Naive thymus-derived CD8-positive, alpha-beta T cell (primary cell): ENCODE results near the gene MTMR6. TPM values are rescaled to one million over a fixed set of nuclear protein-coding genes. Genes with fewer than 3 reads are reported as not detected.
"Not testable (repeated sequence)": the region's sequence is repeated elsewhere in the genome, so short reads cannot be mapped to it uniquely, and the experiment has no call there.

Experiments used
- ATAC-seq, 2 donors: fragments of 150-1000 bp; cut with Tn5 transposase in 1 of 2; sonication (Bioruptor Pico), chemical (Tn5 transposase) in 1 of 2; 1 replicate in 1 of 2; 2 replicates in 1 of 2; pipeline ENCODE4 v1.10.0; 2021; ENCODE audit warnings: mild to moderate bottlenecking in 2 of 2, moderate library complexity in 2 of 2
- POLR2A ChIA-PET: fragments of 350-600 bp; sonication (Branson Sonifier 250); formaldehyde crosslinking; loops from one replicate; lab custom pipeline; 2021; ENCODE audit warnings: antibody characterized with exemption; lab: Charles Lee
- DNase-seq, 10 donors: peaks; one replicate each; pipeline versions ENCODE4 v3.0.0 to v3.0.0-alpha.2; 2020 to 2022
- H3K27ac Mint-ChIP-seq, 10 donors: one replicate each; pipeline ENCODE4 v1.8.0; 2020 to 2022; ENCODE audit warnings: mild to moderate bottlenecking in 10 of 10, mixed read lengths in 10 of 10, moderate library complexity in 4 of 10, inconsistent platforms in 1 of 10
- H3K27me3 Mint-ChIP-seq, 5 donors: one replicate each; pipeline ENCODE4 v1.8.0; 2021 to 2022; ENCODE audit warnings: mixed read lengths in 5 of 5
- H3K36me3 Mint-ChIP-seq, 3 donors: one replicate each; pipeline ENCODE4 v1.8.0; 2020 to 2022; ENCODE audit warnings: mixed read lengths in 3 of 3, mild to moderate bottlenecking in 2 of 3, inconsistent platforms in 1 of 3
- H3K4me1 Mint-ChIP-seq, 4 donors: one replicate each; pipeline ENCODE4 v1.8.0; 2021 to 2022; ENCODE audit warnings: mixed read lengths in 4 of 4
- H3K4me3 Mint-ChIP-seq, 10 donors: one replicate each; pipeline ENCODE4 v1.8.0; 2020 to 2022; ENCODE audit warnings: mild to moderate bottlenecking in 10 of 10, mixed read lengths in 10 of 10, moderate library complexity in 6 of 10, inconsistent platforms in 1 of 10
- H3K9me3 Mint-ChIP-seq, 9 donors: one replicate each; pipeline ENCODE4 v1.8.0; 2020 to 2022; ENCODE audit warnings: mixed read lengths in 9 of 9, mild to moderate bottlenecking in 3 of 9, inconsistent platforms in 1 of 9, moderate library complexity in 1 of 9
- polyA plus RNA-seq, 3 donors: library from polyadenylated mRNA; unstranded; fragments of 300-500 nt; fragmentation: Illumina TruSeq; gene quantifications; one replicate each; pipeline ENCODE4 v1.2.3, GENCODE V29; 2021
- total RNA-seq, 8 experiments: library from RNA in 2 of 8; stranded (reverse) in 2 of 8; gene quantifications; one replicate each; pipeline ENCODE4 v1.2.3 and lab custom pipeline; 2021 to 2026

MTMR6 gene
- total RNA-seq (10 to 100 TPM; 17.5 to 19.7 TPM), polyA plus RNA-seq (10 to 100 TPM; 15.0 to 15.3 (median 15.0) TPM), total RNA-seq (lab: John Stamatoyannopoulos, UW) (65.0 to 89.7 (median 79.3) reads per million in 6 experiments)

- Mint-ChIP-seq H3K4me1 (peaks cover 16 to 56% (median 42%) of the 10 kb centered on the region in 4 donors), H3K9me3 (no peaks in the 10 kb centered on the region)
Measured at GRCh38 chr13:25286969-25287961, at the start of gene MTMR6. Gene MTMR6 (minus strand): TSS chr13:25287488. CDS start chr13:25287247, 241 bp downstream.

GRCh38 chr13:25335856-25336255, 48.6 kb upstream of the MTMR6 start:
- POLR2A ChIA-PET, result no interaction called here
- H3K36me3 Mint-ChIP-seq, result peaks cover 0 to 80% (median 17%) of the 10 kb centered on the region in 3 donors
- H3K9me3 Mint-ChIP-seq, result no peaks in the 10 kb centered on the region
- H3K27ac Mint-ChIP-seq, result peak overlapping the region in 1 of 10 donors; percentile 2
- no peak overlapping the region for H3K4me3 Mint-ChIP-seq
- ATAC-seq, result no peak
- peaks cover 0 to 5% (median 3%) of the 10 kb centered on the region in 4 donors for H3K4me1 Mint-ChIP-seq
- no peaks in the 10 kb centered on the region for H3K27me3 Mint-ChIP-seq
- no peak for DNase-seq

More at GRCh38 chr13:25286969-25287961, at the start of gene MTMR6:
- Mint-ChIP-seq H3K36me3 (peaks cover 0 to 10% (median 0%) of the 10 kb centered on the region in 3 donors), H3K27ac (peak within 1 kb of the TSS; percentile 96 to 98 (median 98)), H3K4me3 (peak within 1 kb of the TSS; percentile 89 to 100 (median 98)), H3K27me3 (peaks cover 0 to 9% (median 3%) of the 10 kb centered on the region in 5 donors)
- DNase-seq (peak; percentile 88 to 99 (median 92)), ATAC-seq (peak; percentile 86 to 91)
- POLR2A ChIA-PET, result interaction anchor here (0.6 to 1.3 kb wide), 3 partner anchors 13 to 16 kb away, joined by 3 read pairs; no protein-coding TSS in a partner anchor

GRCh38 chr13:25330541-25330940, 43.3 kb upstream of the MTMR6 start:
- Mint-ChIP-seq H3K9me3 (no peaks in the 10 kb centered on the region), H3K4me1 (peaks cover 0 to 5% (median 3%) of the 10 kb centered on the region in 4 donors), H3K27me3 (no peaks in the 10 kb centered on the region), H3K36me3 (peaks cover 0 to 86% (median 25%) of the 10 kb centered on the region in 3 donors), H3K4me3 (no peak overlapping the region), H3K27ac (peak overlapping the region in 1 of 10 donors; percentile 36)
- DNase-seq, result no peak
- POLR2A ChIA-PET, result interaction anchor here (0.6 kb wide), 1 partner anchor 862 kb away, joined by 4 read pairs; no protein-coding TSS in a partner anchor
- ATAC-seq, result no peak

DNA sequence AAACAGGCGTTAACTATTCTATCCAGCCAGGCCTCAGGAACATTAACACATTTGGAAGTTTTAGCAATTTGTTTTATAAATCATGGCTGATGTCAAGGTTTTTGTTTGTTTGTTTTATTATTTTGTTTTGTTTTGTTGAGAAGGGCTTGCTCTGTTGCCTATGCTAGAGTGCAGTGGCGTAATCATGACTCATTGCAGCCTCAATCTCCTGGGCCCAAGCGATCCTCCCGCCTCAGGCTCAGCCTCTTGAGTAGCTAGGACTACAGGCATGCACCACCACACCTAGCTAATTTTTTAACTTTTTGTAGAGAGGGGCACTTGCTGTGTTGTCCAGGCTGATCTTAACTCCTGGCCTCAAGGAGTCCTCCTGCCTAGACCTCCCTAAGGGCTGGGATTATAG, 42.4 kb upstream of the MTMR6 start:
- no peaks in the 10 kb centered on the region for H3K9me3 Mint-ChIP-seq
- peaks cover 0 to 89% (median 27%) of the 10 kb centered on the region in 3 donors for H3K36me3 Mint-ChIP-seq

GRCh38 chr13:25324100-25324499, 36.8 kb upstream of the MTMR6 start:
- Mint-ChIP-seq H3K9me3 (no peaks in the 10 kb centered on the region), H3K4me1 (peaks cover 0 to 4% (median 0%) of the 10 kb centered on the region in 4 donors), H3K4me3 (no peak overlapping the region), H3K36me3 (peaks cover 0 to 77% (median 17%) of the 10 kb centered on the region in 3 donors), H3K27ac (peak overlapping the region in 3 of 10 donors; percentile 14 to 39 (median 15)), H3K27me3 (no peaks in the 10 kb centered on the region)
- no peak for ATAC-seq
- POLR2A ChIA-PET, result no interaction called here
- DNase-seq, result no peak

More for the DNA sequence above, 42.4 kb upstream of the MTMR6 start:
- Mint-ChIP-seq H3K4me3 (no peak overlapping the region), H3K27ac (peak overlapping the region in 1 of 10 donors; percentile 45), H3K4me1 (peaks cover 0 to 5% (median 3%) of the 10 kb centered on the region in 4 donors), H3K27me3 (no peaks in the 10 kb centered on the region)
- DNase-seq (no peak), ATAC-seq (no peak)
- POLR2A ChIA-PET, result no interaction called here

DNA sequence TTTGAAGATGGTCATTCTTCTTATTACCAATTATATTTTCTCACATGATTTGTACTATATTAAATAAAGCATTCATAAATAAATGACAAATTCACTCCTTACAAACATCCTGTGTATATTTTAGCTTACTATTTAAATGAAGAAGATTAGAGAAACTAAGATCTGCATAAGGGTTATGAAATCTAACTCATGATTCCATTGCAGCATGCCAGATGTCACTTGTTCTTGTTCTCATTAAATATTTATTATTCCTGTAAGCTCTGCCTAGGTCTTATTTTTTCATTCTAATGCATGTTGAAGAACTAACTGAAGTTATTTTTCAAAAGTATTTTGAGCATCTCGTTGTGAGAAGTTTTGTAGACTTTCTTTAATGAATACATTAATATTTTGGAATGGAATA, 32.5 kb upstream of the MTMR6 start:
- H3K9me3 Mint-ChIP-seq, result no peaks in the 10 kb centered on the region
- peak overlapping the region in 1 of 10 donors; percentile 12 for H3K27ac Mint-ChIP-seq
- H3K36me3 Mint-ChIP-seq, result peaks cover 0 to 78% (median 11%) of the 10 kb centered on the region in 3 donors
- POLR2A ChIA-PET, result no interaction called here
- no peak overlapping the region for H3K4me3 Mint-ChIP-seq
- H3K4me1 Mint-ChIP-seq, result peaks cover 0 to 8% (median 3%) of the 10 kb centered on the region in 4 donors
- DNase-seq (no peak), ATAC-seq (no peak)
- no peaks in the 10 kb centered on the region for H3K27me3 Mint-ChIP-seq

DNA sequence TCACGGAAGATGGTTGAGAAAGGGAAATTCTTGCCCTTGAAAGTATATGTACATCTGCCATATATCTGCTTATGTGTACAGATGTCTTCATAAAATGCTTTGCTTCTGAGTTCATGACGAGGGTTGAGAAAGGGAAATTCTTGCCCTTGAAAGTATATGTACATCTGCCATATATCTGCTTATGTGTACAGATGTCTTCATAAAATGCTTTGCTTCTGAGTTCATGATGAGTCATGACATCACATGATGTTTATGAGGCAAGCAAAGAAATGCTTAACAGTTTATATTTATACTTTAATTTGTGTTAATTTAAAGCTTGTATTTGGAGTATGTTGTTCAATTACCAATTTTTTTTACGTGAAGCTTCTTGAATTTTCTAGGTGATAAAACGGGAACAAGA, 31.7 kb upstream of the MTMR6 start:
- H3K27ac Mint-ChIP-seq, result not testable (repeated sequence)

GRCh38 chr13:25310891-25311290, 23.6 kb upstream of the MTMR6 start:
- DNase-seq, result no peak
- POLR2A ChIA-PET, result no interaction called here
- Mint-ChIP-seq H3K4me3 (no peak overlapping the region), H3K27me3 (no peaks in the 10 kb centered on the region), H3K9me3 (no peaks in the 10 kb centered on the region), H3K27ac (peak overlapping the region in 2 of 10 donors; percentile 0 to 61), H3K36me3 (peaks cover 5 to 83% (median 33%) of the 10 kb centered on the region in 3 donors), H3K4me1 (peaks cover 10 to 25% (median 19%) of the 10 kb centered on the region in 4 donors)
- no peak for ATAC-seq

More for the DNA sequence above, 31.7 kb upstream of the MTMR6 start:
- POLR2A ChIA-PET, DNase-seq, H3K4me3 Mint-ChIP-seq, H3K9me3 Mint-ChIP-seq, H3K27me3 Mint-ChIP-seq, H3K4me1 Mint-ChIP-seq, ATAC-seq: not testable (repeated sequence)
- H3K36me3 Mint-ChIP-seq, result peaks cover 0 to 80% (median 13%) of the 10 kb centered on the region in 3 donors

DNA sequence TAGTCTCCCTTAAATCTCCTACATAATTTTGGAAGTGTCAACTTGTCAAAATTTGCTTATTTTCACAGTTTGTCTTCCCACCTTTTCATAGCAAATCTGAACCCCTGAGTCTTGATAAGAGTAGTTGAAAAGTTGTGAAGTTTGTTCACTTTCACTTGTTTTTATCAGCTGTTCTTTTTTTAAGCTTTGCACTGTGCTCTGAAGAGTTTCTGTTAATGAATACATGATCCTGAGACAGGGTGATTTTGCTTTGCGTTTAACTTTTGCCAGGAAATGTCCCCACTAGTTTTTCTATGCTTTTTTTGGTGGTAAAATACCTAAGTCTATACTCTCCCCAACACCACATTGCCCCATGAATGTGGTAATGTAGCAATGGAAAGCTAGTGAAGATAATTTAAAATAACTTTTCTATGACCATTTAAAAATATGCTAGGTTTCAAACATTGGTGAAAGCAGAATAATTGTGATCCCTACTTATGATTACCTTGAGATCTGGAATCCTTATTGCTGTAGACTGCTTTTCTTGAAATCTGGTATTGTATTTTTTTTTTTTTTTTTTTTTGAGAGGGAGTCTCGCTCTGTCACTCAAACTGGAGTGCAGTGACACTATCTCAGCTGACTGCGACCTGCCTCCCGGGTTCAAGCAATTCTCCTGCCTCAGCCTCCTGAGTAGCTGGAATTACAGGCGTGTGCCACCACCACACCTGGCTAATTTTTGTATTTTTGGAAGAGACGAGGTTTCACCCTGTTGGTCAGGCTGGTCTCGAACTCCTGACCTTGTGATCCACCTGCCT, 19.6 kb upstream of the MTMR6 start:
- no peak for ATAC-seq
- no peaks in the 10 kb centered on the region for H3K9me3 Mint-ChIP-seq
- peaks cover 20 to 52% (median 47%) of the 10 kb centered on the region in 4 donors for H3K4me1 Mint-ChIP-seq
- H3K36me3 Mint-ChIP-seq, result peaks cover 7 to 58% (median 18%) of the 10 kb centered on the region in 3 donors
- no peaks in the 10 kb centered on the region for H3K27me3 Mint-ChIP-seq
- H3K4me3 Mint-ChIP-seq, result no peak overlapping the region
- POLR2A ChIA-PET, result no interaction called here
- DNase-seq, result no peak
- peak overlapping the region in 8 of 10 donors; percentile 2 to 59 (median 28) for H3K27ac Mint-ChIP-seq

DNA sequence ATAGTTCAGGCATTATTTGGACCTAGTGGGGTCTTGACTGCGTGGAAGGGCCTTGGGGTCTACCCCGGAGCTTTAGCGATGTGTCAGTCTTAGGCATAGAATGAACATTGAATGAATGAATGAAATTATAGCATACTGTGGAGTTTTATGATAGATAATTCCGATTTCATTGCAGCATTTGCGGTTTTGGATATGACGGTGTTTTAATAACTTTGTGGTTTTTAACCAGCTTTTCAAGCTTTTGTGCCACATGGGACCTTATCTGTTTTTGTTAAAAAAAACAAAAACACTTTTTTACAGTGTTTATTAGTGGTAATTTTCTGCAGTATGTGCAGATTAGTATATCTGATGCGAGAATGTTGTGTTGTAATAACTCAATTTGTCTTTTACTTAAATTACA, 14.8 kb upstream of the MTMR6 start:
- H3K4me3 Mint-ChIP-seq, result peak overlapping the region; percentile 88 to 96 (median 91)
- no peak for ATAC-seq
- peaks cover 13 to 46% (median 41%) of the 10 kb centered on the region in 4 donors for H3K4me1 Mint-ChIP-seq
- no peak for DNase-seq
- POLR2A ChIA-PET, result interaction anchor here (0.6 kb wide), 1 partner anchor 15 kb away, joined by 3 read pairs; the partner anchor contains the start of gene MTMR6
- peaks cover 0 to 15% (median 5%) of the 10 kb centered on the region in 3 donors for H3K36me3 Mint-ChIP-seq
- peak overlapping the region; percentile 91 to 98 (median 96) for H3K27ac Mint-ChIP-seq
- H3K27me3 Mint-ChIP-seq, result peaks cover 0 to 13% (median 5%) of the 10 kb centered on the region in 5 donors
- no peaks in the 10 kb centered on the region for H3K9me3 Mint-ChIP-seq

DNA sequence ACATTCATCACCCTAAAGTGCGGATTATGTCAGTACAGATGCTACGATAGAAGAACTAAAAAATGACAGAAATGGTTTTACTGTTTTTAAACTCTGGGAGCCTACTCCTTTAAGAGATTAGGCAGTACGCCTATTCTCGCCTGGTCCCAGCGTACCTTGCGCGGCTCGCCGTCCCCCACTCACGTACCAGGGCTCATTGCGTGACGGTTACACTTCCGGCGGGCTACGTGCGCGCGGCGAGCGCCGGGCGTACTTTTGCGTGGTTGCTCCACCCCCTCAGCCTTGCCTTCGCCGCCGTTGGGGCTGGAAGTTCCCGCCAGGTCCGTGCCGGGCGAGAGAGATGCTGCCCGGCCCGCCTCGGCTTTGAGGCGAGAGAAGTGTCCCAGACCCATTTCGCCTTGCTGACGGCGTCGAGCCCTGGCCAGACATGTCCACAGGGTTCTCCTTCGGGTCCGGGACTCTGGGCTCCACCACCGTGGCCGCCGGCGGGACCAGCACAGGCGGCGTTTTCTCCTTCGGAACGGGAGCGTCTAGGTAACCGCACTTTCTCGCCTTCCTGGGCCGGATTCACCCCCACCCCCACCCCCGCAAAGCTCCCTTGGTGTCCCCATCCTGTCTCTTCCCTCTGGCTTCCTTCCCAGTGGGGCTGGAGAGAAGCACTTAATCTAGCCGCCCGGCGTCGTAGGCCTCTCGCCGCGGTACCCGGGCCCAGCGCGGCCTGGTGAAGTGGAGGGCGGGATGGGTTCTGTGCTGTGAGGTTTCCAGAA, 14.2 kb upstream of the MTMR6 start, which contains the start of gene NUP58:
TSS of gene NUP58 (plus strand) at position 279 of the 767 bp plus-strand sequence. CDS start at position 428, 149 bp downstream.
- DNase-seq, result peak; percentile 86 to 95 (median 92)
- Mint-ChIP-seq H3K4me1 (peaks cover 13 to 41% (median 38%) of the 10 kb centered on the region in 4 donors), H3K4me3 (peak within 1 kb of the TSS; percentile 88 to 96 (median 91)), H3K27me3 (peaks cover 0 to 17% (median 5%) of the 10 kb centered on the region in 5 donors), H3K9me3 (no peaks in the 10 kb centered on the region), H3K36me3 (peaks cover 0 to 11% (median 5%) of the 10 kb centered on the region in 3 donors), H3K27ac (peak within 1 kb of the TSS; percentile 91 to 98 (median 96))
- POLR2A ChIA-PET, result interaction anchor here (1.0 kb wide), 1 partner anchor 12 kb away, joined by 3 read pairs; no protein-coding TSS in a partner anchor
- ATAC-seq, result peak; percentile 96 to 97
